Measurements from ENCODE around the gene ANKRD60. TPM values are rescaled to one million over a fixed set of nuclear protein-coding genes. Genes with fewer than 3 reads are reported as not detected.

Gene ANKRD60, protein sequence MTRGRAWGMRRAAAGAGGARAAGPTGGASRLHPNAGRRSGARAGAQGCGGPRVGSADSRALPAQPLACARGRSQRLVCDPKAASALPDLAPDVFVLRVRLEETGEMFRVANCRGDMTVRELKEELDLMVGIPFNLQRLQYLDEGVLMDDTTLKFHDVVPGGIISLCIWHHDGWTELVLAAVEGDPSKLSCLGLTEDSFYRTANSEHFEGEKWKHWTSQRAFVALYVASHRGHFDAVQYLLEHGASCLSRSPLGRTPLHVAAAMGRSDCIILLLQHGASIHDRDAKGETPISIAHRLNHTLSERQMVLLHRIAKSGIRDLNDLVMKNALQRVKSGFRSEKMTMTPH
- not detected for total RNA-seq
- long read RNA-seq: 0 reads

GRCh38 chr20:58228484-58229197 lies at the start of gene ANKRD60:
ANKRD60 (minus strand) TSS chr20:58228653; CDS start chr20:58228653, 0 bp downstream.
- Histone ChIP-seq H3K36me3 (peaks cover 8% of the 10 kb centered on the region), H3K9me3 (no peaks in the 10 kb centered on the region), H3K4me3 (no peak within 1 kb of the TSS), H3K27me3 (ENCODE audit: low read depth) (peaks cover 41% of the 10 kb centered on the region), H3K27ac (no peak within 1 kb of the TSS), H3K4me1 (peaks cover 4% of the 10 kb centered on the region)
- peak; percentile 32 to 68 for ATAC-seq
- no peak for DNase-seq
- TF ChIP-seq, protein P1, sequence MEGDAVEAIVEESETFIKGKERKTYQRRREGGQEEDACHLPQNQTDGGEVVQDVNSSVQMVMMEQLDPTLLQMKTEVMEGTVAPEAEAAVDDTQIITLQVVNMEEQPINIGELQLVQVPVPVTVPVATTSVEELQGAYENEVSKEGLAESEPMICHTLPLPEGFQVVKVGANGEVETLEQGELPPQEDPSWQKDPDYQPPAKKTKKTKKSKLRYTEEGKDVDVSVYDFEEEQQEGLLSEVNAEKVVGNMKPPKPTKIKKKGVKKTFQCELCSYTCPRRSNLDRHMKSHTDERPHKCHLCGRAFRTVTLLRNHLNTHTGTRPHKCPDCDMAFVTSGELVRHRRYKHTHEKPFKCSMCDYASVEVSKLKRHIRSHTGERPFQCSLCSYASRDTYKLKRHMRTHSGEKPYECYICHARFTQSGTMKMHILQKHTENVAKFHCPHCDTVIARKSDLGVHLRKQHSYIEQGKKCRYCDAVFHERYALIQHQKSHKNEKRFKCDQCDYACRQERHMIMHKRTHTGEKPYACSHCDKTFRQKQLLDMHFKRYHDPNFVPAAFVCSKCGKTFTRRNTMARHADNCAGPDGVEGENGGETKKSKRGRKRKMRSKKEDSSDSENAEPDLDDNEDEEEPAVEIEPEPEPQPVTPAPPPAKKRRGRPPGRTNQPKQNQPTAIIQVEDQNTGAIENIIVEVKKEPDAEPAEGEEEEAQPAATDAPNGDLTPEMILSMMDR (IDR thresholded peaks at IDR 0.05): no peak
- intact Hi-C loops (cut with DNase I): no loop called here

DNA sequence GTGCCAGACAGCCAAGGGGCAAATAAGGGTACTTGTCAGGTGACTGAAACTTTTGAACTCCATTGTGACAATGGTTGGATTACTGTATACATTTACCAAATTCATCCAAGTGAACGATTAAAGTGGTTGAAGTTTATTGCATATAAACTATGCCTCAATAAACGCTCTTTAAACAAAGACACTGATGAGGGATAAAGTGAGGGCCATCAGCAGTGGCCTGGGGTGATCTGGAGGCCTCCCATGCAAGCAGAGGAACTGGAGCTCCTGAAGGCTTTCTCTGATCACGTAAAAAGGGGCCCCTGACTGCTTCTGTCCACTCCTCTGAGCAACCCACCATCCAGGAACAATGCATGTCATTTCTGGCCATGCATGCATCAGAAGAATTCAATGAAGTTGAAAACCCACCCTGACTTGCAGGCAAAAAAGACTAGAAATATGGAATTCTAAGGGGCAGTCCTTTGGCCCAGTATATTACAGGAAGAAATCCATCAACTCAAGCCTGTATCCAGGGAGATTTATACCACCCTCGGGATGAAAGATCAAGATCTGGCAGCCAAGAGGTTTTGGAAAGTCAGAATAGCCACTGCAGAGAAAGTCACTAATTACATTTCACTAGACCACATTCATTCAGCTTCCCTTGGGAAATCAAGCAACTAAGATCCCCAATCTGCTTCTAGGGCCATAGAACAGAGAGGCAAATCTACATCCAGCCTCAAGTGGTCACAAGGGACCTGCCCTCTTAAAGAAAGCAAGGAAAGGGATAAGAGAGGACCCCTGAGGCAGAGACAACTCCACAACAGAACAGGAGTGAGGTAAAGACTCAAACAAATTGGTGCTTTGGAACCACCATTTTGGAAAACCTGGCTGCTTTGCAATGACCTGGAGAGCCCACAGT lies 49.4 kb upstream of the ANKRD60 start:
- no peaks in the 10 kb centered on the region for H3K27me3 ChIP-seq (ENCODE audit: low read depth)

GRCh38 chr20:58277107-58277506 lies 48.7 kb upstream of the ANKRD60 start:
- no peak for DNase-seq

More for the DNA sequence above, 49.4 kb upstream of the ANKRD60 start:
- Histone ChIP-seq H3K36me3 (no peaks in the 10 kb centered on the region), H3K9me3 (no peaks in the 10 kb centered on the region), H3K4me3 (no peak overlapping the region), H3K4me1 (no peaks in the 10 kb centered on the region), H3K27ac (no peak overlapping the region)
- DNase-seq (no peak), ATAC-seq (no peak)
- TF ChIP-seq, protein P1 (IDR thresholded peaks at IDR 0.05): no peak
- intact Hi-C loops (cut with DNase I): no loop called here

GRCh38 chr20:58274384-58274783 lies 45.9 kb upstream of the ANKRD60 start:
- Histone ChIP-seq H3K27me3 (ENCODE audit: low read depth) (no peaks in the 10 kb centered on the region), H3K9me3 (no peaks in the 10 kb centered on the region), H3K4me1 (no peaks in the 10 kb centered on the region), H3K36me3 (peaks cover 21% of the 10 kb centered on the region), H3K4me3 (no peak overlapping the region), H3K27ac (no peak overlapping the region)
- DNase-seq: no peak
- intact Hi-C loops (cut with DNase I): no loop called here
- ATAC-seq: no peak
- TF ChIP-seq, protein P1 (IDR thresholded peaks at IDR 0.05): no peak

More at GRCh38 chr20:58277107-58277506, 48.7 kb upstream of the ANKRD60 start:
- TF ChIP-seq, protein P1 (IDR thresholded peaks at IDR 0.05): no peak
- H3K9me3 ChIP-seq: no peaks in the 10 kb centered on the region
- H3K27me3 ChIP-seq (ENCODE audit: low read depth): no peaks in the 10 kb centered on the region
- no peaks in the 10 kb centered on the region for H3K36me3 ChIP-seq
- H3K27ac ChIP-seq: no peak overlapping the region
- ATAC-seq: no peak
- H3K4me3 ChIP-seq: no peak overlapping the region
- no peaks in the 10 kb centered on the region for H3K4me1 ChIP-seq
- intact Hi-C loops (cut with DNase I): no loop called here
